KBM-7 (cell line): ENCODE results near the gene MDH1.
"Not testable (repeated sequence)": the region's sequence is repeated elsewhere in the genome, so short reads cannot be mapped to it uniquely, and the experiment has no call there.

Experiments
- DNase-seq: peaks from one replicate; pipeline ENCODE4 v3.0.0-alpha.2; 2015
- in situ Hi-C: fragments of 300-500 bp; cut with MboI; formaldehyde crosslinking; loops from 2 replicates; pipeline ENCODE4 v1.14.3; 2020; ENCODE audit warnings: low sequenced_read_pairs, low pct_unique_long_range_greater_than_20kb, mixed read lengths

Gene MDH1

DNA sequence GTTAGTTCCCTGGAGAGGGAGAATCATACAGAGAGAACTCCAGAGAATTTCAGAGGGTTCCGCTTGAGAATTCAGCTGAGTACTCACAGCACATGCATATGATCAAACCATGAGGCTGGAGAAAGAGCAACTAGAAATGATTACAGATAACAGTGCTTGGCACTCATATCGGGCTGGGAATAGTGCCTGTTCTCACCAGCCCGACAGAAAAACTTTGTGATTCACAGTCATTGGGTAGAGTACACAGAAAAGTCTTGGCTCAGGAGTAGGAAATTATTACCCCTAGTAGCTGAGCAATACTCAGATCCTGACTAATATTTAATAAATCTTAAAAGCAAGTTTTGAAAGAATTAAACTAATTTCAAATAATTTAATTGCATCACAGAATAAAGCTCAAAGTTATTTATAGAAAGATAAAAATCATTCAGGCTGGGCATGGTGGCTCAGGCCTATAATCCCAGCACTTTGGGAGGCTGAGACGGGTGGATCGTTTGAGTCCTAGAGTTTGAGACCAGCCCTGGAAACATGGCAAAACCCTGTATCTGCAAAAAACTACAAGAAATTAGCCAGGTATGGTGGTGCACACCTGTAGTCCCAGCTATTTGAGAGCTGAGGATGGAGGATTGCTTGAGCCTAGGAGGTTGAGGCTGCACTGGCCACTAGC is 7.3 kb upstream of the MDH1 start:
- in situ Hi-C loops = no loop called here
- no peak for DNase-seq

DNA sequence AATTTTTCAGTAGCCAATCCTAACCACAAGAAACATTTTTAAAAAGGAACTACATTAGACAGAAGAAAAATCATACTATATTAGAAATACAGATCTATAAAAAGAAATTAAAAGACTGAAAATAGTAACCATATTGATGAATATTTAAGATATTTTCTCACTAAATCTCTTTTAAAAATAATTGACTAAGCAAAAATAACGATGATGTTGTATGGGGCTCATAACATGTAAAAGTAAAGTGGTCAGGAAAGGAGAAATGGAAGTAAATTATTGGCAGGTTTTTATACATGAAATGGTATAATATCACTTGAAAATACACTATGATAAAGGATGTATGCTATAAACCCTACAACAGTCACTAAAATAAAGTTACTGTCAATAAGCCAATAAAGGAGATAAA is 5.9 kb upstream of the MDH1 start:
- in situ Hi-C loops = no loop called here
- no peak for DNase-seq

DNA sequence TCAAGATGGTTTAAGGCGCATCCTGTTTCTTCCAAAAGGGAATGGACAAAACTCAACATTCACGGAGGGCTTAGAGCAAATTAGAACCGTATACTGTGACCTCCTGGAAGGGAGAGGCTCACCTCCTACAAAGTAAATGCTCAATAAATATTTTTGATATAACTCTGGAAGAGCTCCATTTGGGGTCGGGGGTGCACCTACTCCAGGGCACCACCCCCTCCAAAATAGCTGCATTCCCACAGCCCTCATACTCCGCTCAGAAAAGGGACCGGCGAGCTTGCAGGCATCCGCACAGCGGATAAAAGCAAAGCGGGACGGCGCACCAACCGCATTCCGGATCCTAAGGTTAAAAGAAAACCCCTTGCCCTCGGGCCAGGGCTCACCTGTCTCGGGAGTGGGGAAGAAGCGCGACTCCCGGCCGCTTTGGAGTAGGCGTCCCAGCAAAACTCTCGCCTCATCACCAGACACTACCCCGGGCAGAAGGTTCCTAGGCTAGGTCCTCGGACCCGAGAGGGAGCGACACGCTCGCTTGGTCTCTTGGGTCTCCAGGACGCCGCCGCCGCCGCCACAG is 864 bp upstream of the MDH1 start:
- in situ Hi-C loops = no loop called here

DNA sequence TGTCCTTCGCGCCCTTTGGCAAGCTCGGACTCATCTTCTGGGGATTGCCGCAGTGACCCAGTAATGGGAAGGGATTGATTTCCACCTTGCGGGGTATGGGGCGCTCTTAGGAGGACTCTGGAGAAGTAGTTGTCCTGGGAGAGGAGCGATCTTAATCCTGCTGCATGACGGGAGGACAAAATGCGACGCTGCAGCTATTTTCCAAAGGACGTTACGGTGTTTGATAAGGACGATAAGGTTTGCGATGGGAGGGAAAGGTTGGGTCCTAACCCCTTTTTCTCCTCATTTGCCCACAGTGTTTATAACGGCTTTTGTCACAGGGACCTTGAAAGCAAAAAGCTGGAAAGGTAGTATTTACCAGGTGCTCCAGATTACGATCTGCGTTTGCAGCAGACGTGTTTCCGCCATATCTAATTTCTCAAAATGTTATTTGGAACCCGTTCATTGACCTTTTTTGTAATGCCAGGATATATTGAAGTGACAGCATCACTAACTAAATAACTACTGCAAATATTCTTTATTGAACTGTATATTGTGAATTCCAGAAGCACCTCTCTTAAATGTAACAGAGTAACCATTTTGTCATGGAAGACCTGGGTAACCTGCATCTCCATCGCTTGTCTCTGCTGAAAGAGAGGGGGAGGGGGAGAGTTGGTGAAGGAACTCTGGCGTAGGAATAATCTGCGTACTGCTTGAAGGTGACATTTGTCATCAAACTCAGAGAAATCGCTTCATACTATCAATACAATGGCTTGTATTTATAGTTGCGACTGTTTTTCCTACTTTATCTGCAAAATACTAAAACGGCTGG is 590 bp downstream of the MDH1 start:
- no peak for DNase-seq
- in situ Hi-C loops = no loop called here

More for the DNA sequence above, 864 bp upstream of the MDH1 start:
- DNase-seq = no peak

DNA sequence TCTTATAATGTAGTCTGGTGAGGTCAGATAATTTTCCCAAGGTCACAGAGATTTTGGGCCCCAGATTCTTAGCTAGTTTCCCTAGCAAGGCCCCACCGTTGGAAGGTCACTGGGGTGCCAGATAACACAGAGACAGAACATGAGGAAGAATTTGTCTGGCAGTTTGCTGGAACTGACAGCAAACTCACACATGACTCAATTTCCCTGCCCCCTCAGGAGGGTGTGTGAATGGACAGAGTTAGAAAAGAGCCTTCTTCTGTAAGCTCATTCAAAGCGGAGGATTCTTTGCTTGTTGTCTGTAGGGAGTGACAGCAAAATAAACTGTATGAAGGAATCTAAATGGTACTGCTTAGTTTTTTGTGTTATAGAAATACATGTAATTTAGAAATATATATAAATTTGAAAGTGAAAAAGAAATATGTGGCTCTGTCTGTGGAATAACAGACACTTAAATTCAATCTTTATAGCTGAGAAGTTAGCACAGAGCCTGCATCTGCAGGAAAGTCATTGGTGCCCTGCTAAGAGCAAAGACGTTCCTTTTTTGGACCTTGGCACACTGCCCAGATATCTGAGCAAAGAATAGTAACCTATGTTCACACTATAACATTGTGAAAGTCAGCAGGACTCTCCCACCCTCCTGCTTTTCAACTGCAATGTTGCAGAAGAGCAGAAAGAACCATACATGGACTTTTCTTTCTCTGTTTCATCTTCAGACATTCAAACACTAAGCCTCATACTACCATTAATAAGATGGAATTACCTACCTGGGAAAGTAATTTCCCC is 2.1 kb downstream of the MDH1 start:
- in situ Hi-C loops = no loop called here
- DNase-seq = peak; percentile 50

DNA sequence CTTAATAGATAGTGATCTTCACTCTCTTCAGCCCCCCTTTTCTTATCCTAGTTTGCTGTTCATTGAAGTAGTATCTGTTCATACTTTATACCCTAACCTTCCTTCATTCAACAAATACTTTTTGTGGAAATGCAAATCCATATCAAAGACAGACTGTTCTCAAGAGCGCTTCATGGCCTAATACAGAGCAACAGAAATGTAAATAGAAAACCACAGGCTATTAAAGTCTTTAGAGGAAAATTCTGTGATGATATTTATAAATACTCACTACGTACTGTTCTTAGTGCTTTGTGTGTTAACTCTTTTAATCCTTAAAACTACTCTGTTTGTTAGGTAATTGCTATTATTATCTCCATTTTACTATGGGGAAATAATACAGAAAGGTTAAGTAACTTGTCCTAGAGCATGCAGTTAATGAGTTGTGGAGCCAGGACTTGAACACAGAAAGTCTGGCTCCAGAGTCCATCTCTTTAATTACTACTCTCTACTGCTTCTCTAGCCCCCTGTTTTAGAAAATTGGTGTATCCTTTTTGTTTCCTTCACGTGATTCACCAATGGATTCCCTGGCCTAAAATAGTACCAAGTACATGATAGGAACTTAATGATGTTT is 2.9 kb downstream of the MDH1 start:
- no peak for DNase-seq
- in situ Hi-C loops = no loop called here

DNA sequence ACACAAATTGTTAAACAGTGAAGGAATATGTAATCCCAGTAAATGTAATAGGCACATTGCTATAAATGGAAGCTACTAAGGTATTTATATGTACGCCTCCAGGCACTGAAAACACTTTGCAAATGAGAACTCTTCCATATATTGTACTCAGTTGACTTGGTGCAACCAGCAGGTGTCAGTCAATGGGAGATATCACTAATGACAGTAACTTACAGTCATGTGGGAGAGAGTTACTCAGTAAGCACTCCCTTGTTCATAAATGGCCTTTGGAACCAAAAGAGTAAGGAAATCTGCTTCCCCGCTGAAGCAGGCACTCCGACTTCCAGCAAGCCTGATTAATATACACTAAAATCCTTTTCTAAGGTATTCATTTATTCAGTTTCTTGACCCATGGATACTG is 5.9 kb downstream of the MDH1 start:
- no peak for DNase-seq
- in situ Hi-C loops = no loop called here

DNA sequence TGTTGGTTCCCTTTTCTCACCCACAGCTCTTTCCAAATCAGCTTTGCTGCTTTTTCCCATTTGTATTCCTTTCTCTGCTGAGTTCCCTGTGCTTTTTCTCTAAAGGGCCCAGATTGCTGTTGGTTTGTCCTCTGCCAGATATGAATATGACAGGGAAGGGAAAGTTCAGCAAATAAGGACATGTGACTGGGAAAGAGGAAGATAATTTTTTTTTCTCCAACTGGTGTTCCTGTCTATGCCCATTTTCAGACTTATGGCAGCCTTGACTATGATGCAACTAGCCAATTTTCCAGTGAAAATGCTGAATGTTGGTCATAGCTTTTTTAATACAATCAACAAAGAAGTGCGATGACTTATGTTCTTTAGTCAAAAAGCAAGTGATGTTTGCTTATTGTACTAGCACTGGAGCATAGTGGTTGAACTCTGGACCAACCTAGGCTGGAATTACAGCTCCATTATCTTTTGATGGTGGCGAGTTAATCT is 7.7 kb downstream of the MDH1 start:
- in situ Hi-C loops = no loop called here
- DNase-seq = no peak

DNA sequence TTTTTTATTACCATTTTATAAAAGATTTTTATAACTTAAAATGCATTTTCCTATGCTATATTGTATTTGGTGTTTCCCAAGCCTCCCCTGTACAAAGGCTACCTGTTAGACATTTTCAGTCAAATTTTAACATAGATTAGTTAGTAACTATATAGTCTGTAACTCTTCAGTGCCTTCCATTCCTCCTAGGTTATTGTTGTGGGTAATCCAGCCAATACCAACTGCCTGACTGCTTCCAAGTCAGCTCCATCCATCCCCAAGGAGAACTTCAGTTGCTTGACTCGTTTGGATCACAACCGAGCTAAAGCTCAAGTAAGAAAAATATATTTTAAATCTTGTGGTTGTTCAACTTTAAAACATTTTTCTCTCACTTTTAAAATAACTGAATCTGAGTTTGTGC is 10.2 kb downstream of the MDH1 start:
- in situ Hi-C loops = no loop called here
- no peak for DNase-seq

DNA sequence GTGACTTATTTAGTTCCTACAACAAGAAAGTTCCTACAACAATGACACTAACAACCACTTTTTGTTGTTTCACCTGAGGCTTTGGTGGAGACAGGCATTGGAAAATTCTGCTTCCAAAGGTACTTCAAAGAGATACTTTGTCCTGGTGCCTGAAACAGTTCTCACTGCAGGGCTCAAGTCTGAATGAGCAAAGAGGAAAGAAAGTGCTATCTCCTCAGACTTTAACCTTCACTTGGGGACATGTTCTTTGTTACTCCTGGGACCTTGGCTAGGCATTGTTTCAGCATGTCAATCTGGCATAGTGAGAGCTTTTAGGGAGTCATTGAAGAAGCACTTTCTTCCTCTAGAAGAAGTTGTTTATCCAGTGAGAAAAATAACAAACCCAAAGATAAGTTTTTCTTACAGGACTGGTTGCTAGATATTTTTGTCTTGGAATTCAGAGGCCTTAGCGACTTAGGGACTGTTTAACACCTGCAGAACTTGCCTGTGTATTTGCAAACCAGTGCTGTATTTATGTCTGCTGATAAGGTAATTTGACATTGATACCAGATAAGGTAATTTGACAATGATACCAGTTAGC is 12.2 kb downstream of the MDH1 start:
- in situ Hi-C loops = no loop called here
- no peak for DNase-seq

DNA sequence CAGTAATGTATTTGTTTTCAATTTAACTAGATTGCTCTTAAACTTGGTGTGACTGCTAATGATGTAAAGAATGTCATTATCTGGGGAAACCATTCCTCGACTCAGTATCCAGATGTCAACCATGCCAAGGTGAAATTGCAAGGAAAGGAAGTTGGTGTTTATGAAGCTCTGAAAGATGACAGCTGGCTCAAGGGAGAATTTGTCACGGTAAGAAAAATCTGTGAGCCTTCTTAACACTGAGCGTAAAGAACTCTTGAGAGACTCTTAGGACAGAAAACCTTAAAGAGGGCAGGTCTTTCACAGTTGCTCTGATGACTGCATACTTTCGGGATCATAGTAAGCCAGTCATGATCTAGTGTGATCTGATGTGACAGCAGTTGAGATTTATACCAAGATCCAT is 15.9 kb downstream of the MDH1 start:
- DNase-seq = no peak
- in situ Hi-C loops = no loop called here

DNA sequence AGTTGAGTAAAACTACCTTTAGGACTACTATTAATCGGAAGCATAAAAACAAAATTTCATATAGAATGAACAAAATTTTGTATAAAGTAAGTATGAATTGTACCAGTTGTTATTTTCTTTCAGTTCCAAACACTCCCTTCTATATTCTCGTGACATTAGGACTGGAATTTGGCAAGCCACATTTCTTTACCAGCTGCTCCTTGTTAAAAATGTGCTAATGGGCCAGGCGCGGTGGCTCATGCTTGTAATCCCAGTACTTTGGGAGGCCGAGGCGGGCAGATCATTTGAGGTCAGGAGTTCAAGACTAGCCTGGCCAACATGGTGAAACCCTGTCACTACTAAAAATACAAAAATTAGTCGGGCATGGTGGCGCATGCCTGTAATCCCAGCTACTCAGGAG is 20.1 kb downstream of the MDH1 start:
- DNase-seq, in situ Hi-C loops: not testable (repeated sequence)

DNA sequence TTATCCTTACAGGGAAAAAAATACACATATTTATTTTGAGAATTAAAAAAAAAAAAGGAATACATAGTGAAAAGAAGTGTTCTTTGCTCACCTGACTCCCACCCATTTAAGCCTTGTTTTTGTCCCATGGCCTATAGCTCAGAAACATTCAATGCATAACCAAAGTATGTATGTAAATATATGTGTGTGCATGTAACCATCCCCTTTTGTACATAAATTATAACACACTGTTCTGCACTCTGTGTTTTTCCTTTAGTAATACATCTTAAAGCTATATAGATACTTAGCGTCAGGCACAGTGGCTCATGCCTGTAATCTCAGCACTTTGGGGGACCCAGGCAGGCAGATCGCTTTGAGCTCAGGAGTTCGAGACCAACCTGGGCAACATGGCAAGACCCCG is 21.8 kb downstream of the MDH1 start:
- no peak for DNase-seq
- in situ Hi-C loops = no loop called here

DNA sequence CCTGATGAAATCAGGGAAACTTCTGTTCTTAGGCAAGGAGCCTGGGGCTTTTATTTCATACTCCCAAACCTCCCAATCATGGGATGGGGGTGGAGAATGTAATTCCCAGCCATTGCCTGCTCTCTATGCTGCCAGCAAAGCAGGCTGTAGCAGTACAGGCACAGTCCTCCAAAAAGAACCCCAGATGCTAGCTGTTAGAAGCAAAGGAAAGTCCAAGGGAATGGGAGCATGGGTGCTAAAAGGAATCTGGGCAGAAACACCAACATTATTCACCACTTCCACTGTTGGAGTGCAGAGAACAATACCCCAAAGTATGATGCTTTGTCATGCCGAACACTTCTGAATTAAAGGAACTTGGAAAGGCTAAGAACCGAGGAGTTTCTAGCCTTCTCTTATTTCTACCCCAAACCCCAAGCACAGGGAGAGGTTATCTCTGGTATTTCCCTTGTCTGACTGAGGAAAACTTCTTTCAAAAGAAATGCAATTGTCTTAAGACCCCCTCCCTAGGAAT is 24.7 kb downstream of the MDH1 start:
- no peak for DNase-seq

DNA sequence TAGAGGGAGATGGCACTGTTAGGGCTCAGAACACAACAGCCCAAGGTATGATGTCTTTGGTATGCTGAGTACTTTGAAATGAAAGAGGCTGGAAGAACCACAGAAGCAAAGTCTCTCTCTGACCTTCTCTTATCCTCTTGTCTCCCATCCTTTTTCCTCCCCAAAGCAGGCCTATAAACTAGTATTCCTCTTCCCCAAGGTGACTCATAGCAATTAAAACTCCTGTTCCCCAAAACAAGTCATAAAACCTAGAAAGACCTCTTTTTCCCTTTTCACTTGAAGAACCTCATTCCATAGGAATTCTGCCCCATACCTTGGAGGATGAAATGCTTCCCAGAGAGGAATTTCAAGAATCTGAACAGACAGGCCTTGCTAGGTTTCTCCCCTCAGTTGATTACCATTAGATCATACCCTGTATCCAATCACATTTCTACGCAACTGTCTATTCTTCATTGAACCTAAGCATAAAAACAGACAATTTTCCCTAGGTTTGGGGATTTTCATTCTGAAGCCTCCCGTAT is 25.7 kb downstream of the MDH1 start:
- in situ Hi-C loops = no loop called here
- no peak for DNase-seq

More for the DNA sequence above, 24.7 kb downstream of the MDH1 start:
- in situ Hi-C loops = no loop called here

DNA sequence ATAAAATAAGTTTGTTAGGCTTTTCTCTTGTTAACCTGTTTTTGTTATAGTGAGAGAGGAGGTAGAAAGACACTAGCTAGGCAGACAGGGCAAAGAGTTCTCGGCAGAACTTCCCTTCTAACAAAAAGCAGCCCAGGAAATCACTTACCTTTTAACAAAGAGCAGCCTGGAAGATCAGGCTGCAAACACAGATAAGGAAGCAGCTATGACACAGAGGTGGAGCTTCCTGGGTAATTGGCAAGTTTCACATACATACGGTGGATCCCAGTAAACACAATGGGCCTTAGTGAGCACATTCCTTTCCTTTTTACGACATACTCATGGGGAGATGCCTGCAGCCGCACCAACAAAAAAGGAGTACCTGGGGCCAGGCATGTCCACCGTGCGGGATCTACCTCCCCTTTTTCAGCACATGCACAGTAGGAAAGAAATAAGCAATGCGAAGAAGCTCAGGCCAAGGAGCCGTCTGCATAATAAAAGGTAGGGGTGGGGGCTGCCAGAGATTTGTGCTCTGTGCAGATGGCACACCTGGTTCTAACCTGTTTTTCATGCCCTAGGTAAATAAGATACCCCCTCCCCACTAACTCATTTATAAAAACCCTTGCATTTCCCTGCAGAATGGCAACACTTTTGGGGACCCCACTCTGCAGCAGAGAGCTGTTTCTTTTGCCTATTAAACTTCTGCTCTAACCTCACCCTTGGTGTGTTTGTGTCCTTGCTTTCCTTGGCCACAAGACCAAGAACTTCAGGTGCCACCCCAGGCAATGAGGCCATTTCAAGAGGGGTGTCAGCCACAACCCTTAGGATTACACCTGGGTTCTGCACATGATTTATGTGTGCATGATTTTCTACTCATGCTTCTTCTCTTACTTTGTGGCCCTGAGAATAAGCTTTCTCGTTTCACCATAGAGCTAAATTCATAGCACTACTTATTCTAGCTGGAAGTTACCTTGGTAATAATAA is 26.5 kb downstream of the MDH1 start:
- in situ Hi-C loops = no loop called here
- no peak for DNase-seq

DNA sequence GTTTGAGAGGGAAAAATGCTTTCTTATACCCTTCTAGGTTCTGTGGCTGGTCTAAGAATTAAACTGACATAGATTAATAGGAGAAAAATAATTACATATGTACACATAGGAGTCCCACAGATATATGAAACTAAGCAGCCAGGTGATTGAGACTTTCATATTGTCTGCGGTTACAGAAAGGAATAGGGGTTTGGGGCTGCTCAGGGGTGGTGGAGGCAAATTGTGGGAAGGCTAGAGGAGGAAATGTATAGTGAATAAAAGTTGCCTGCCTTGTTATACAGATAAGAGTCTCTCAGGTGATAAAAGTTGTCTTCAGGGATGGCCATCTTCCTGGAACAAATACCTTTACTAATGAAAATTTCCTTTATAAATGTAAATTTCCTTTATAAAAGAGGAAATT is 28.6 kb downstream of the MDH1 start:
- in situ Hi-C loops = no loop called here
- no peak for DNase-seq
